ENCODE results near the gene USP54. TPM values are rescaled to one million over a fixed set of nuclear protein-coding genes. Genes with fewer than 3 reads are reported as not detected.
A peak's percentile ranks its signal among the peaks of the same experiment; 100 is the strongest.

Gene USP54
- total RNA-seq, 4 donors from 2014 or later, result 41.0 to 65.1 (median 50.5) TPM

DNA sequence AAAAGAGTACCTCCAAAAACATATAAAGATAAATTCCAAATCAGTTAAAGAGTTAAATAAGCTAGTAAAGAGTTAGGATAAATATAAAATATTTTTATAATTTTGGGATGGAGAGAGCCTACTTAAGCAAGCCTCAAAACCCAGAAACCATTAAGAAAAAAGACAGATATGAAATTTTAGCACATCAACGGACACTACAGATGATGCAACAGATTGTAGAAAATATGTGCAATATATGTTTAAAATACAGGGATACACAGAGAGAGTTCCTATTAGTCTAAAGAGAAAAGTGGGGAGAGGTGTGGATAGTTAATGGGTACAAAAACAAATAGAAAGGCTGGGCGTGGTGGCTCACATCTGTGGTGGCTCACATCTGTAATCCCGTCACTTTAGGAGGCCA is 23.6 kb upstream of the USP54 start:
- H3K4me1 ChIP-seq, result no peaks in the 10 kb centered on the region
- no peak for DNase-seq
- no peaks in the 10 kb centered on the region for H3K27me3 ChIP-seq
- no peaks in the 10 kb centered on the region for H3K36me3 ChIP-seq
- H3K4me3 ChIP-seq, result no peak overlapping the region
- H3K9me3 ChIP-seq, result no peaks in the 10 kb centered on the region
- H3K27ac ChIP-seq, result no peak overlapping the region
- TF ChIP-seq, protein P1, sequence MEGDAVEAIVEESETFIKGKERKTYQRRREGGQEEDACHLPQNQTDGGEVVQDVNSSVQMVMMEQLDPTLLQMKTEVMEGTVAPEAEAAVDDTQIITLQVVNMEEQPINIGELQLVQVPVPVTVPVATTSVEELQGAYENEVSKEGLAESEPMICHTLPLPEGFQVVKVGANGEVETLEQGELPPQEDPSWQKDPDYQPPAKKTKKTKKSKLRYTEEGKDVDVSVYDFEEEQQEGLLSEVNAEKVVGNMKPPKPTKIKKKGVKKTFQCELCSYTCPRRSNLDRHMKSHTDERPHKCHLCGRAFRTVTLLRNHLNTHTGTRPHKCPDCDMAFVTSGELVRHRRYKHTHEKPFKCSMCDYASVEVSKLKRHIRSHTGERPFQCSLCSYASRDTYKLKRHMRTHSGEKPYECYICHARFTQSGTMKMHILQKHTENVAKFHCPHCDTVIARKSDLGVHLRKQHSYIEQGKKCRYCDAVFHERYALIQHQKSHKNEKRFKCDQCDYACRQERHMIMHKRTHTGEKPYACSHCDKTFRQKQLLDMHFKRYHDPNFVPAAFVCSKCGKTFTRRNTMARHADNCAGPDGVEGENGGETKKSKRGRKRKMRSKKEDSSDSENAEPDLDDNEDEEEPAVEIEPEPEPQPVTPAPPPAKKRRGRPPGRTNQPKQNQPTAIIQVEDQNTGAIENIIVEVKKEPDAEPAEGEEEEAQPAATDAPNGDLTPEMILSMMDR (IDR thresholded peaks at IDR 0.05), result no peak
- no peak for TF ChIP-seq POLR2A (IDR thresholded peaks at IDR 0.05)

DNA sequence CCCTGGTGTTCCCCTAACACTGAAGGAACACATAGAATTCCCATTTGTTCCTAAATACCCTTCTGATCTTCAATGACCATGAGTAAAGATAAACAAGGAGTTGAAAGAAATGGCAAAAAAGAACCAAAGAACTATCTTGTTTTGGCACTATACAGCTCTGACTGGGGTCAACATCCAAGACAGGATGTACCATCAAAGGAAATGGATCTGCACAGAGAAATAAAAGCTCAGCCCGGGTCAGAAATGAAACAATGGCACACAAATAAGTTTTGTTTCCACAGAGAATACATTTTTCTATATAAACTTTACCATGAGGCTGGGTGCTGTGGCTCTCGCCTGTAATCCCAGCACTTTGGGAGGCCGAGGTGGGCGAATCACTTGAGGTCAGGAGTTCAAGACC is 18.0 kb upstream of the USP54 start:
- TF ChIP-seq, protein P1 (IDR thresholded peaks at IDR 0.05), result no peak
- no peak for TF ChIP-seq POLR2A (IDR thresholded peaks at IDR 0.05)
- Histone ChIP-seq H3K4me3 (no peak overlapping the region), H3K27me3 (no peaks in the 10 kb centered on the region), H3K4me1 (no peaks in the 10 kb centered on the region), H3K36me3 (no peaks in the 10 kb centered on the region), H3K9me3 (no peaks in the 10 kb centered on the region), H3K27ac (no peak overlapping the region)
- DNase-seq, result no peak

DNA sequence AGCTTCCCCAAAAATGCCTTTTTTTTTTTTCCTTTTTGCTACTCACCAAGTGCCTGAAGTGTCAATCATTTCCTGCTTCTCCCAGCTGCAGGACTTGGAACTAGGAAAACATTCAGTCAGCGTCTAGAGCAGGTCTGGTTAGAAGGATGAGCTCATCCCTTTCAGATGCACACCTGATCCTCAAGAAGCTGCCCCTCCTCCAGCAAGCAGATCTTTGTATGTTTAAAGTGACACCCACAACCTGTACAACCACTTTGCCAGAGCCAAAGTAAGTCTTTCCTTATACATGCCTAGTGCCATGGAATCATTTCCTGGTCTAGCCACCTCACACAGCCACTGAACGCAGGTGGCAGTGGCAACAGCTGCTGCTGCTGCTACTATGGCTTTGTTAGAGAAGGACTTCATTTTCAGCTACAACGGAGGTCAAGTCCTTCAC is 10.4 kb upstream of the USP54 start:
- peak overlapping the region in 3 of 4 donors; percentile 2 to 39 (median 31) for H3K4me3 ChIP-seq
- no peaks in the 10 kb centered on the region for H3K27me3 ChIP-seq
- TF ChIP-seq, protein P1 (IDR thresholded peaks at IDR 0.05), result peak in 2 of 6 experiments; percentile 1 to 29
- peak; percentile 16 to 71 for TF ChIP-seq POLR2A (IDR thresholded peaks at IDR 0.05)
- peak in 2 of 3 donors; percentile 68 to 80 for DNase-seq
- peak overlapping the region in 3 of 4 donors; percentile 54 to 88 (median 70) for H3K27ac ChIP-seq
- no peaks in the 10 kb centered on the region for H3K36me3 ChIP-seq
- H3K4me1 ChIP-seq, result peaks cover 0 to 14% (median 0%) of the 10 kb centered on the region in 4 donors
- H3K9me3 ChIP-seq, result no peaks in the 10 kb centered on the region

DNA sequence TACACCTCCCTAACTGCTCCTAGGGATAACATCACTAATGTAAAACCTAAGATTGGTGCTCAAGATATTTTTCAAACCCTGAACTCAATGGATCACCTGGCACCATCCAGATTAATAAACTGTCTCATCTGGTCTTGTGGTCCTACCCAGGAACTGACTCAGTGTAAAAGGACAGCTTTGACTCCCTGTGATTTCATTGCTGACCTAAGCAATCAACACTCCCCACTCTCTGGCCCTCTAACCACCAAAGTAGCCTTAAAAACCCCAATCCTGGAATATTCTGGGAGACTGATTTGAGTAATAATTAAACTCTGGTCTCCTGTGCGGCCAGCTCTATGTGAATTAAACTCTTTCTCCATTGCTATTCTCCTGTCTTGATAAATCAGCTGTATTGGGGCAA is 6.2 kb upstream of the USP54 start:
- no peaks in the 10 kb centered on the region for H3K27me3 ChIP-seq
- no peak overlapping the region for H3K4me3 ChIP-seq
- H3K27ac ChIP-seq, result no peak overlapping the region
- no peaks in the 10 kb centered on the region for H3K36me3 ChIP-seq
- DNase-seq, result no peak
- no peaks in the 10 kb centered on the region for H3K9me3 ChIP-seq
- TF ChIP-seq POLR2A (IDR thresholded peaks at IDR 0.05), result no peak
- TF ChIP-seq, protein P1 (IDR thresholded peaks at IDR 0.05), result no peak
- H3K4me1 ChIP-seq, result peaks cover 0 to 21% (median 0%) of the 10 kb centered on the region in 4 donors

DNA sequence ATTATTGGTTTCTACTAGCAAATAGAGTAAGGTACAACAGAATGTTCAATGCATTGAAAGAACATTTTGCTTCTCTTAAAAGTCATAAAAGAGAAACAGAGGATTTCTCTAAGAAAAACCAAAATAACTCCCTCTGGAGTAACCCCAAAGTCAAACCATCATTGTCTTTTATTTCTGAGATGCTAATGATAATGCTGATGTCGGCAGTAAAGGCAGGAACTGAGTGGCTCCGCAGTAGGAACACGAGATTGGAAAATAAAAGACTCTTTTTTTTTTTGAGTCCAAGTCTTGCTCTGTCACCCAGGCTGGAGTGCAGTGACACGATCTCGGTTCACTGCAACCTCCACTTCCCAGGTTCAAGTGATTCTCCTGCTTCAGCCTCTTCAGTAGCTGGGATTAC is 2.7 kb upstream of the USP54 start:
- H3K27me3 ChIP-seq, result no peaks in the 10 kb centered on the region
- H3K36me3 ChIP-seq, result no peaks in the 10 kb centered on the region
- TF ChIP-seq, protein P1 (IDR thresholded peaks at IDR 0.05), result no peak
- no peak for TF ChIP-seq POLR2A (IDR thresholded peaks at IDR 0.05)
- DNase-seq, result no peak
- peaks cover 0 to 26% (median 0%) of the 10 kb centered on the region in 4 donors for H3K4me1 ChIP-seq
- H3K27ac ChIP-seq, result no peak overlapping the region
- no peak overlapping the region for H3K4me3 ChIP-seq
- no peaks in the 10 kb centered on the region for H3K9me3 ChIP-seq

DNA sequence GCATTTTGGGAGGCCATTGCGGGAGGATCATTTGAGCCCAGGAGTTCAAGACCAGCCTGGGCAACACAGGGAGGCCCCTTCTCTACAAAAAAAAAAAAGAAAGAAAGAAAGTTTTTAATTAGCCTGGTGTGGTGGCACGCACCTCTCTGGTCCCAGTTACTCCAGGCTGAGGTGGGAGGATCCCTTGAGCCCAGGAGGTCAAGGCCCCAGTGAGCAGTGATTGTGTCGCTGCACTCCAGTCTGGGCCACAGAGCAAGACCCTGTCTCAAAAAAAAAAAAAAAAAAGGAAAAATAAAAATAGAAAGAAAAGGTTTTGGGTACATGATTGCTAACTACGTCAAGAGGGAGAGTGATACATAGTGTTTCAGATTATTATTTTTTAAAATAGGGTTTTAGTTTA is 2.0 kb upstream of the USP54 start:
- H3K4me1 ChIP-seq, result peaks cover 0 to 27% (median 0%) of the 10 kb centered on the region in 4 donors
- H3K27ac ChIP-seq, result peak overlapping the region in 2 of 4 donors; percentile 68 to 76
- H3K9me3 ChIP-seq, result no peaks in the 10 kb centered on the region

More for the DNA sequence above, 2.0 kb upstream of the USP54 start:
- H3K4me3 ChIP-seq, result no peak overlapping the region
- no peaks in the 10 kb centered on the region for H3K36me3 ChIP-seq
- DNase-seq, result no peak
- H3K27me3 ChIP-seq, result no peaks in the 10 kb centered on the region
- TF ChIP-seq, protein P1 (IDR thresholded peaks at IDR 0.05), result no peak

All from Peyer's patch (tissue), 4 donors.